ENCODE results near the gene ZNF699. TPM values are rescaled to one million over a fixed set of nuclear protein-coding genes. Genes with fewer than 3 reads are reported as not detected.

The ZNF699 gene
- polyA plus RNA-seq, 3 donors = 3.4 to 18.5 (median 5.6) TPM

- peaks cover 7 to 63% of the 10 kb centered on the region in 2 donors for H3K36me3 ChIP-seq (replicated peaks in 1 of 2; ENCODE audit: control insufficient read depth in 1 of 2, insufficient read depth in 2 of 2, low read length in 2 of 2)
These were observed 20.4 kb upstream of the ZNF699 start for GRCh38 chr19:9329999-9330398.

DNA sequence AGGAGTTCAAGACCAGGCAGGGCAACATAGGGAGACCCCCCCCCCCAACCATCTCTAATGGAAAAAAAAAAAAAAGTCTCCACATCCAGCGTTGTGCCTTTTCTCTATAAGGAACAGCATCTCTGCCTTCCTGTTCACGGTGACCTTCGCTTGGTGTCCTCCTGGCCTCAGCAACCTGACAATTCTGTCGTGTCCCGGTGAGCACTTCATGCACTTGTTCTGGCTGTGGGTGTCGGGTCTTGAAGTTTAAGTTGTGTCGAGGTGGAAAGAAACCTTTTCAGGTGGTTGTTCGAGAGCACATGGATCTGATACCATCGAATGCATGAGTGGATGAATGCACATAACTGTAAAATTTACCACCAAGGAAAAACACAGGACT, 14.9 kb upstream of the ZNF699 start:
- Histone ChIP-seq H3K27ac (ENCODE audit: low read depth in 1 of 2, low read length in 2 of 2) (peak overlapping the region; percentile 82 to 89), H3K36me3 (replicated peaks in 1 of 2; ENCODE audit: control insufficient read depth in 1 of 2, insufficient read depth in 2 of 2, low read length in 2 of 2) (peaks cover 3 to 21% of the 10 kb centered on the region in 2 donors), H2AFZ (ENCODE audit: insufficient read depth, low read depth, low read length, poor library complexity, severe bottlenecking) (peak overlapping the region; percentile 89), H3K4me1 (ENCODE audit: control insufficient read depth in 1 of 2, insufficient read depth in 2 of 2, low read length in 2 of 2) (peaks cover 14 to 20% of the 10 kb centered on the region in 2 donors), H3K27me3 (ENCODE audit: control insufficient read depth in 2 of 2, insufficient read depth in 2 of 2, low read length in 2 of 2) (no peaks in the 10 kb centered on the region), H3K79me2 (ENCODE audit: insufficient read depth, low read length) (peaks cover 7% of the 10 kb centered on the region), H3K9me3 (replicated peaks in 1 of 2; ENCODE audit: control insufficient read depth in 1 of 2, insufficient read depth in 1 of 2, low read length in 2 of 2) (peaks cover 57 to 63% of the 10 kb centered on the region in 2 donors), H3K4me3 (replicated peaks in 1 of 3; ENCODE audit: low read depth in 2 of 3, low read length in 3 of 3) (peak overlapping the region; percentile 73 to 90 (median 89)), H3K9ac (ENCODE audit: insufficient read depth, low read length, poor library complexity, severe bottlenecking) (peak overlapping the region; percentile 82), H3K4me2 (replicated peaks; ENCODE audit: extremely low read depth, low read length, poor library complexity, severe bottlenecking) (peak overlapping the region; percentile 86), H4K20me1 (ENCODE audit: insufficient read depth, low read length) (no peaks in the 10 kb centered on the region)
- peaks cover 26 to 88% (median 64%) of the 10 kb centered on the region in 7 donors for H3K9me3 Mint-ChIP-seq
- 48% methylated on average over 4 of the region's 9 CpGs for WGBS (ENCODE audit: insufficient coverage)
- intact Hi-C loops (cut with micrococcal nuclease) = loop anchor here (2.0 to 10.0 kb wide), 4 partner anchors 16 to 492 kb away; partner anchors contain the start of genes MBD3L1 (in 1 of the 2), ZNF266 (in 1 of the 2), ZNF558 (in 1 of the 2) and ZNF562 (in 1 of the 2)
- no peak for TF ChIP-seq CTCF (IDR thresholded peaks at IDR 0.05)
- H3K36me3 Mint-ChIP-seq = peaks cover 20 to 42% of the 10 kb centered on the region in 2 donors
- peaks cover 0 to 3% (median 2%) of the 10 kb centered on the region in 3 donors for H3K27me3 Mint-ChIP-seq (ENCODE audit: low read depth in 3 of 3)
- peak overlapping the region; percentile 80 to 95 (median 89) for H3K27ac Mint-ChIP-seq
- peaks cover 10% of the 10 kb centered on the region for H3K4me1 Mint-ChIP-seq
- peak overlapping the region; percentile 92 to 98 for H3K4me3 Mint-ChIP-seq
- DNase-seq = no peak

More at GRCh38 chr19:9329999-9330398, 20.4 kb upstream of the ZNF699 start:
- H4K20me1 ChIP-seq (ENCODE audit: insufficient read depth, low read length) = no peaks in the 10 kb centered on the region
- H3K4me3 Mint-ChIP-seq = no peak overlapping the region
- H2AFZ ChIP-seq (ENCODE audit: insufficient read depth, low read depth, low read length, poor library complexity, severe bottlenecking) = no peak overlapping the region
- no peak for TF ChIP-seq CTCF (IDR thresholded peaks at IDR 0.05)
- H3K27me3 Mint-ChIP-seq (ENCODE audit: low read depth in 3 of 3) = peaks cover 0 to 2% (median 0%) of the 10 kb centered on the region in 3 donors
- DNase-seq = no peak
- no peaks in the 10 kb centered on the region for H3K4me1 Mint-ChIP-seq
- no peak overlapping the region for H3K4me2 ChIP-seq (replicated peaks; ENCODE audit: extremely low read depth, low read length, poor library complexity, severe bottlenecking)
- H3K9me3 ChIP-seq (replicated peaks in 1 of 2; ENCODE audit: control insufficient read depth in 1 of 2, insufficient read depth in 1 of 2, low read length in 2 of 2) = peaks cover 54 to 96% of the 10 kb centered on the region in 2 donors
- no peaks in the 10 kb centered on the region for H3K27me3 ChIP-seq (ENCODE audit: control insufficient read depth in 2 of 2, insufficient read depth in 2 of 2, low read length in 2 of 2)
- H3K4me3 ChIP-seq (replicated peaks in 1 of 3; ENCODE audit: low read depth in 2 of 3, low read length in 3 of 3) = no peak overlapping the region
- peaks cover 48 to 75% of the 10 kb centered on the region in 2 donors for H3K36me3 Mint-ChIP-seq
- H3K9me3 Mint-ChIP-seq = peaks cover 43 to 91% (median 80%) of the 10 kb centered on the region in 7 donors
- H3K4me1 ChIP-seq (ENCODE audit: control insufficient read depth in 1 of 2, insufficient read depth in 2 of 2, low read length in 2 of 2) = peaks cover 0 to under 1% of the 10 kb centered on the region in 2 donors
- no peak overlapping the region for H3K27ac ChIP-seq (ENCODE audit: low read depth in 1 of 2, low read length in 2 of 2)
- no peak overlapping the region for H3K9ac ChIP-seq (ENCODE audit: insufficient read depth, low read length, poor library complexity, severe bottlenecking)
- H3K27ac Mint-ChIP-seq = no peak overlapping the region
- H3K79me2 ChIP-seq (ENCODE audit: insufficient read depth, low read length) = peaks cover 5% of the 10 kb centered on the region
- intact Hi-C loops (cut with micrococcal nuclease) = loop anchor here (5.0 to 10.0 kb wide), 3 partner anchors 102 to 345 kb away; partner anchors contain the start of gene ZNF562 (in 1 of the 2)
